ENCODE results near the gene TMOD2. TPM values are rescaled to one million over a fixed set of nuclear protein-coding genes. Genes with fewer than 3 reads are reported as not detected.

TMOD2 gene
- total RNA-seq, 2 donors from 2014 or later, result 9.1 to 13.1 TPM

DNA sequence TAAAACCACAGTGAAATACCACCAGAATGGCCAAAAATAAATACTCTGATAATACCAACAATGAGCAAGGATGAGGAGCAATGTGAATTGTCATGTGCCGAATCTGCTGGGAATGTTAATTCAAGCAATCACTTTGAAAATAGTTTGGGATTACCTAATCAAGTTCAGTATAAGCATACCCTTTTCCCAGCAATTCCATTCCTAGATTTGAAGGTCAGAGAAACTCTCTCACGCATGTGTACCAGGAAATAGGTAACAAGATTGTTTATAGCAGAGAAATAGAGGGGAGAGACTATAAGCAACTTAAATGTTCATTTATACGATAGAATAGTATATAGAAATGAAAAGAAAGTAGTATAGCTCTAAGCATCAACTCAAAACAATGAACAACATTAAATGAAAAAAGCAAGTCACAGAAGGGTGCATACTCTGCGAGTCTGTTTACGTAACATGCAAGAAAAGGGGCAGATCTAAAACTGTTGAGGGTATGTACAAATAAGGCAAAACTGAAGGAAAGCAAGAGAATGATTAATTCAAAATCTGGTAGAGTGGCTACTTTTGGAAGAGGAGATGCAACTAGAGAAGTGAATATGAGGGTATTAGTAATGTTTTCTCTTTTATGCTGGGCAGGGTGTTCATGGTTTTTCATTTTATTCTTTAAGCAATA lies 105.5 kb downstream of the TMOD2 start:
- no peak overlapping the region for H3K27ac ChIP-seq
- H3K4me1 ChIP-seq (ENCODE audit: control insufficient read depth in 1 of 2, low read depth in 2 of 2), result peaks cover 9 to 14% of the 10 kb centered on the region in 2 donors
- no peaks in the 10 kb centered on the region for H3K27me3 ChIP-seq (replicated peaks; ENCODE audit: insufficient read depth)
- no peaks in the 10 kb centered on the region for H3K36me3 ChIP-seq
- DNase-seq (ENCODE audit: low spot score) (no peak), ATAC-seq (ENCODE audit: insufficient number of reproducible peaks, low FRiP score, low read depth) (no peak)
- no peak overlapping the region for H3K4me3 ChIP-seq
- H3K9me3 ChIP-seq, result no peaks in the 10 kb centered on the region
- TF ChIP-seq, protein P1, sequence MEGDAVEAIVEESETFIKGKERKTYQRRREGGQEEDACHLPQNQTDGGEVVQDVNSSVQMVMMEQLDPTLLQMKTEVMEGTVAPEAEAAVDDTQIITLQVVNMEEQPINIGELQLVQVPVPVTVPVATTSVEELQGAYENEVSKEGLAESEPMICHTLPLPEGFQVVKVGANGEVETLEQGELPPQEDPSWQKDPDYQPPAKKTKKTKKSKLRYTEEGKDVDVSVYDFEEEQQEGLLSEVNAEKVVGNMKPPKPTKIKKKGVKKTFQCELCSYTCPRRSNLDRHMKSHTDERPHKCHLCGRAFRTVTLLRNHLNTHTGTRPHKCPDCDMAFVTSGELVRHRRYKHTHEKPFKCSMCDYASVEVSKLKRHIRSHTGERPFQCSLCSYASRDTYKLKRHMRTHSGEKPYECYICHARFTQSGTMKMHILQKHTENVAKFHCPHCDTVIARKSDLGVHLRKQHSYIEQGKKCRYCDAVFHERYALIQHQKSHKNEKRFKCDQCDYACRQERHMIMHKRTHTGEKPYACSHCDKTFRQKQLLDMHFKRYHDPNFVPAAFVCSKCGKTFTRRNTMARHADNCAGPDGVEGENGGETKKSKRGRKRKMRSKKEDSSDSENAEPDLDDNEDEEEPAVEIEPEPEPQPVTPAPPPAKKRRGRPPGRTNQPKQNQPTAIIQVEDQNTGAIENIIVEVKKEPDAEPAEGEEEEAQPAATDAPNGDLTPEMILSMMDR (IDR thresholded peaks at IDR 0.05), result no peak

- TF ChIP-seq, protein P1 (IDR thresholded peaks at IDR 0.05), result no peak
- Histone ChIP-seq H3K9me3 (no peaks in the 10 kb centered on the region), H3K36me3 (peaks cover 13% of the 10 kb centered on the region), H3K27me3 (replicated peaks; ENCODE audit: insufficient read depth) (no peaks in the 10 kb centered on the region), H3K4me3 (no peak overlapping the region), H3K4me1 (ENCODE audit: control insufficient read depth in 1 of 2, low read depth in 2 of 2) (peaks cover 5 to 6% of the 10 kb centered on the region in 2 donors), H3K27ac (no peak overlapping the region)
- DNase-seq (ENCODE audit: low spot score), result no peak
- no peak for ATAC-seq (ENCODE audit: insufficient number of reproducible peaks, low FRiP score, low read depth)
These were observed 110.4 kb downstream of the TMOD2 start for GRCh38 chr15:51861557-51862359.

DNA sequence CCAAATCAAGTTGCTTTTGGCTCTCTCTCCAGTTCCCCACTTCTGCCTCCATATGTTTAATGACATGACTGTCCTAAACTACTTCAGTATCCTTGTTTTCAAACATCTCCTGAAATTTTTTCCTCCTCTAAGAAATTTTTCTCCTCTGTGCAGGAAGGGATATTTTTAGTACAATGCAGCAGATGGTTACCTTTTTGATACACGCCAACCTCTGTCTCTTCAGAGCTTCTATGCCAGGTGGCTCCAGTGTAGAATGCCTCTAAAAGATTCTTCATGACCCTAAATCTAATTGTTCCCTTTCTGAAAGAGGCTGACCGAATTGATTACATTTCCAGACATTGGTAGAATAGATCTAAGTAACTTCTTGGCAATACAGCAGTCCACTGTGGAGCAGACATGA lies 111.7 kb downstream of the TMOD2 start:
- H3K4me3 ChIP-seq, result no peak overlapping the region
- no peaks in the 10 kb centered on the region for H3K9me3 ChIP-seq
- DNase-seq (ENCODE audit: low spot score) (no peak), ATAC-seq (ENCODE audit: insufficient number of reproducible peaks, low FRiP score, low read depth) (no peak)
- H3K27me3 ChIP-seq (replicated peaks; ENCODE audit: insufficient read depth), result no peaks in the 10 kb centered on the region
- H3K36me3 ChIP-seq, result peaks cover 13% of the 10 kb centered on the region
- H3K4me1 ChIP-seq (ENCODE audit: control insufficient read depth in 1 of 2, low read depth in 2 of 2), result no peaks in the 10 kb centered on the region
- no peak overlapping the region for H3K27ac ChIP-seq
- TF ChIP-seq, protein P1 (IDR thresholded peaks at IDR 0.05), result no peak

DNA sequence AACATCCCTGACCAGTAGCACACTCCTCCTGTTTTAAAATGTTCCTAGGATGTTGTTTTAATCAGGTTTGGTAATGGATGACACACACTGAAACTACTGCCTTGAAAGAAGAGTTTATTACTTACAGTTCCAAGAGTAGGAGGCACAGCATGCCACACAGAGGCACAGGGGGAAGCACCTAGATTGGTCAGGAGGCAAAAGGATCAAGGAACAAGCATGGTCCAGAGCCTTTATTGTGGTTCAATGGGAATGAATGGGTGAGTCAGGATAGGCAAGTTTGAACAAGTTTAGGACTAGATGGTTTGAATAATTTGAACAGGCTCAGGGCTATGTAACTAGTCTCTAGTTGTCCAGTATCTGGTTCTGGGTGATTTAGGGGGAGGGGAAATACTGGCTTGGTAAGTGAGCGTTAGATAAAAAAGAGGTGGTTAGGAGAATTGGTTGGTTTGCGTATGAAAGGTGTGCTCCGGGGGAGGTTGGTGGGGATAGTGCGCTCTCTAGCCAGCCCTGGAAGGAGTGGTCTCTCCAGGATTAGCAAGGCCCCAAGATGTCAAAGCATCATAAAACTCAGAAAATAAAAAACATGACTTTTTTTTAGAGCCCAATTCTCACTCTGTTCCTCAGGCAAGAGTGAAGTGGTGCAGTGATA lies 113.1 kb downstream of the TMOD2 start:
- Histone ChIP-seq H3K4me3 (no peak overlapping the region), H3K27ac (no peak overlapping the region), H3K9me3 (no peaks in the 10 kb centered on the region), H3K27me3 (replicated peaks; ENCODE audit: insufficient read depth) (no peaks in the 10 kb centered on the region), H3K36me3 (peaks cover 20% of the 10 kb centered on the region), H3K4me1 (ENCODE audit: control insufficient read depth in 1 of 2, low read depth in 2 of 2) (no peaks in the 10 kb centered on the region)
- ATAC-seq (ENCODE audit: insufficient number of reproducible peaks, low FRiP score, low read depth) (no peak), DNase-seq (ENCODE audit: low spot score) (no peak)
- TF ChIP-seq, protein P1 (IDR thresholded peaks at IDR 0.05), result no peak

GRCh38 chr15:51865317-51865716 lies 113.9 kb downstream of the TMOD2 start:
- ATAC-seq (ENCODE audit: insufficient number of reproducible peaks, low FRiP score, low read depth) (no peak), DNase-seq (ENCODE audit: low spot score) (no peak)
- no peak overlapping the region for H3K4me3 ChIP-seq
- no peaks in the 10 kb centered on the region for H3K27me3 ChIP-seq (replicated peaks; ENCODE audit: insufficient read depth)
- TF ChIP-seq, protein P1 (IDR thresholded peaks at IDR 0.05), result no peak
- H3K4me1 ChIP-seq (ENCODE audit: control insufficient read depth in 1 of 2, low read depth in 2 of 2), result no peaks in the 10 kb centered on the region
- no peak overlapping the region for H3K27ac ChIP-seq
- peaks cover 22% of the 10 kb centered on the region for H3K36me3 ChIP-seq
- no peaks in the 10 kb centered on the region for H3K9me3 ChIP-seq

Measured in thoracic aorta (tissue), 2 donors.